Chondrocyte (in vitro differentiated cells): ENCODE measurements around the gene MRAP. TPM values are rescaled to one million over a fixed set of nuclear protein-coding genes. Genes with fewer than 3 reads are reported as not detected.
"Not testable (repeated sequence)": the region's sequence is repeated elsewhere in the genome, so short reads cannot be mapped to it uniquely, and the experiment has no call there.

Experiments
- DNase-seq: peaks from one replicate; pipeline ENCODE4 v3.0.0; 2021; ENCODE audit warnings: mixed read lengths, low spot score
- H3K27ac Mint-ChIP-seq: one replicate; pipeline ENCODE4 v1.8.0; 2021; ENCODE audit warnings: mild to moderate bottlenecking, moderate library complexity, mixed read lengths; ENCODE audit not compliant: unreplicated experiment
- H3K27me3 Mint-ChIP-seq: 2 replicates; pipeline ENCODE4 v1.8.0; 2021; ENCODE audit warnings: low read depth, mixed read lengths
- H3K36me3 Mint-ChIP-seq: 2 replicates; pipeline ENCODE4 v1.8.0; 2021; ENCODE audit warnings: low read depth, mixed read lengths
- H3K4me1 Mint-ChIP-seq: 2 replicates; pipeline ENCODE4 v1.8.0; 2021; ENCODE audit warnings: low read depth, mild to moderate bottlenecking, mixed read lengths
- H3K4me3 Mint-ChIP-seq: one replicate; pipeline ENCODE4 v1.8.0; 2021; ENCODE audit warnings: mild to moderate bottlenecking, moderate library complexity, mixed read lengths; ENCODE audit not compliant: unreplicated experiment
- H3K9me3 Mint-ChIP-seq: 2 replicates; pipeline ENCODE4 v1.8.0; 2021; ENCODE audit warnings: low read depth, mixed read lengths
- CTCF ChIP-seq: fragments of 200-600 bp; sonication (generic); IDR thresholded peaks from 2 replicates; pipeline ENCODE4 v1.5.0; 2021; ENCODE audit warnings: antibody characterized with exemption, mild to moderate bottlenecking, moderate library complexity
- total RNA-seq: library from RNA; stranded (reverse); gene quantifications from 3 replicates; pipeline ENCODE4 v1.2.1, GENCODE V29; 2021

Gene MRAP
- total RNA-seq, 1 donor from 2014 or later: not detected

- peak overlapping the region; percentile 90 for H3K27ac Mint-ChIP-seq
- peaks cover 41% of the 10 kb centered on the region for H3K4me1 Mint-ChIP-seq
- no peak overlapping the region for H3K4me3 Mint-ChIP-seq
Observed at GRCh38 chr21:32256873-32257620, 41.6 kb upstream of the MRAP start.

GRCh38 chr21:32257962-32258785 lies 40.5 kb upstream of the MRAP start:
- no peaks in the 10 kb centered on the region for H3K9me3 Mint-ChIP-seq
- no peaks in the 10 kb centered on the region for H3K36me3 Mint-ChIP-seq
- peaks cover 36% of the 10 kb centered on the region for H3K4me1 Mint-ChIP-seq
- DNase-seq: no peak
- H3K27me3 Mint-ChIP-seq: no peaks in the 10 kb centered on the region
- TF ChIP-seq CTCF: peak; percentile 93
- H3K4me3 Mint-ChIP-seq: no peak overlapping the region
- H3K27ac Mint-ChIP-seq: peak overlapping the region; percentile 72

More at GRCh38 chr21:32256873-32257620, 41.6 kb upstream of the MRAP start:
- TF ChIP-seq CTCF: no peak
- Mint-ChIP-seq H3K9me3 (no peaks in the 10 kb centered on the region), H3K36me3 (no peaks in the 10 kb centered on the region), H3K27me3 (no peaks in the 10 kb centered on the region)
- no peak for DNase-seq

GRCh38 chr21:32258786-32259048 lies 39.9 kb upstream of the MRAP start:
- H3K9me3 Mint-ChIP-seq, H3K27ac Mint-ChIP-seq, DNase-seq, H3K27me3 Mint-ChIP-seq, H3K4me3 Mint-ChIP-seq, H3K36me3 Mint-ChIP-seq: not testable (repeated sequence)
- H3K4me1 Mint-ChIP-seq: peaks cover 30% of the 10 kb centered on the region

- H3K27me3 Mint-ChIP-seq: no peaks in the 10 kb centered on the region
- no peak for TF ChIP-seq CTCF
- H3K4me1 Mint-ChIP-seq: peaks cover 30% of the 10 kb centered on the region
- no peaks in the 10 kb centered on the region for H3K9me3 Mint-ChIP-seq
- no peak for DNase-seq
- H3K27ac Mint-ChIP-seq: no peak overlapping the region
- H3K4me3 Mint-ChIP-seq: no peak overlapping the region
- no peaks in the 10 kb centered on the region for H3K36me3 Mint-ChIP-seq
Observed at GRCh38 chr21:32260130-32260529, 38.5 kb upstream of the MRAP start.

GRCh38 chr21:32261929-32262328 lies 36.7 kb upstream of the MRAP start:
- H3K27ac Mint-ChIP-seq: no peak overlapping the region
- peaks cover 2% of the 10 kb centered on the region for H3K36me3 Mint-ChIP-seq
- no peaks in the 10 kb centered on the region for H3K9me3 Mint-ChIP-seq
- peaks cover 15% of the 10 kb centered on the region for H3K4me1 Mint-ChIP-seq
- no peak overlapping the region for H3K4me3 Mint-ChIP-seq
- no peaks in the 10 kb centered on the region for H3K27me3 Mint-ChIP-seq
- DNase-seq: no peak
- TF ChIP-seq CTCF: no peak

- not testable (repeated sequence) for H3K4me1 Mint-ChIP-seq, H3K27ac Mint-ChIP-seq, H3K36me3 Mint-ChIP-seq, H3K9me3 Mint-ChIP-seq, H3K27me3 Mint-ChIP-seq, DNase-seq, H3K4me3 Mint-ChIP-seq
Observed at GRCh38 chr21:32265321-32265720, 33.3 kb upstream of the MRAP start.
